ENCODE results near the gene KRTAP9-4.
"Not testable (repeated sequence)": the region's sequence is repeated elsewhere in the genome, so short reads cannot be mapped to it uniquely, and the experiment has no call there.

KRTAP9-4 gene

GRCh38 chr17:41249637-41250240 lies at the start of gene KRTAP9-4:
TSS of gene KRTAP9-4 (plus strand) at chr17:41249687. CDS start at chr17:41249721, 34 bp downstream.
- DNase-seq (ENCODE audit: low read depth in 2 of 3, low spot score in 1 of 3) = not testable (repeated sequence)

- DNase-seq (ENCODE audit: low read depth in 2 of 3, low spot score in 1 of 3) = no peak
Measured at GRCh38 chr17:41211845-41212466, 37.5 kb upstream of the KRTAP9-4 start.

- no peak for DNase-seq (ENCODE audit: low read depth in 2 of 3, low spot score in 1 of 3)
Measured at GRCh38 chr17:41212524-41213169, 36.8 kb upstream of the KRTAP9-4 start.

GRCh38 chr17:41215681-41216080 lies 33.8 kb upstream of the KRTAP9-4 start:
- DNase-seq (ENCODE audit: low read depth in 2 of 3, low spot score in 1 of 3) = no peak

GRCh38 chr17:41223821-41224220 lies 25.7 kb upstream of the KRTAP9-4 start:
- DNase-seq (ENCODE audit: low read depth in 2 of 3, low spot score in 1 of 3) = no peak

GRCh38 chr17:41226051-41226450 lies 23.4 kb upstream of the KRTAP9-4 start:
- no peak for DNase-seq (ENCODE audit: low read depth in 2 of 3, low spot score in 1 of 3)

GRCh38 chr17:41226598-41227095 lies 22.8 kb upstream of the KRTAP9-4 start, which contains the start of gene KRTAP9-2:
TSS of gene KRTAP9-2 (plus strand) at chr17:41226648. CDS start at chr17:41226655, 7 bp downstream.
- DNase-seq (ENCODE audit: low read depth in 2 of 3, low spot score in 1 of 3) = not testable (repeated sequence)

GRCh38 chr17:41230094-41230493 lies 19.4 kb upstream of the KRTAP9-4 start:
- no peak for DNase-seq (ENCODE audit: low read depth in 2 of 3, low spot score in 1 of 3)

- DNase-seq (ENCODE audit: low read depth in 2 of 3, low spot score in 1 of 3) = no peak
Measured at GRCh38 chr17:41231731-41232130, 17.8 kb upstream of the KRTAP9-4 start.

GRCh38 chr17:41232399-41233105 lies 16.9 kb upstream of the KRTAP9-4 start, which contains the start of gene KRTAP9-3:
TSS of gene KRTAP9-3 (plus strand) at chr17:41232449. CDS start at chr17:41232502, 53 bp downstream.
- DNase-seq (ENCODE audit: low read depth in 2 of 3, low spot score in 1 of 3) = not testable (repeated sequence)

GRCh38 chr17:41237116-41237515 lies 12.4 kb upstream of the KRTAP9-4 start:
- not testable (repeated sequence) for DNase-seq (ENCODE audit: low read depth in 2 of 3, low spot score in 1 of 3)

- DNase-seq (ENCODE audit: low read depth in 2 of 3, low spot score in 1 of 3) = not testable (repeated sequence)
Measured at GRCh38 chr17:41237949-41238437, 11.5 kb upstream of the KRTAP9-4 start, which contains the start of gene KRTAP9-8. TSS of gene KRTAP9-8 (plus strand) at chr17:41237999. CDS start at chr17:41238052, 53 bp downstream.

- not testable (repeated sequence) for DNase-seq (ENCODE audit: low read depth in 2 of 3, low spot score in 1 of 3)
Measured at GRCh38 chr17:41246995-41247787, 2.3 kb upstream of the KRTAP9-4 start.

- DNase-seq (ENCODE audit: low read depth in 2 of 3, low spot score in 1 of 3) = no peak
Measured at GRCh38 chr17:41251261-41251660, 1.8 kb downstream of the KRTAP9-4 start.

GRCh38 chr17:41254861-41255260 lies 5.4 kb downstream of the KRTAP9-4 start:
- no peak for DNase-seq (ENCODE audit: low read depth in 2 of 3, low spot score in 1 of 3)

- DNase-seq (ENCODE audit: low read depth in 2 of 3, low spot score in 1 of 3) = not testable (repeated sequence)
Measured at GRCh38 chr17:41255381-41256290, 6.1 kb downstream of the KRTAP9-4 start, which contains the start of gene KRTAP9-9. TSS of gene KRTAP9-9 (plus strand) at chr17:41255384.

- no peak for DNase-seq (ENCODE audit: low read depth in 2 of 3, low spot score in 1 of 3)
Measured at GRCh38 chr17:41256291-41256685, 6.8 kb downstream of the KRTAP9-4 start.

- no peak for DNase-seq (ENCODE audit: low read depth in 2 of 3, low spot score in 1 of 3)
Measured at GRCh38 chr17:41258406-41258805, 8.9 kb downstream of the KRTAP9-4 start.

- no peak for DNase-seq (ENCODE audit: low read depth in 2 of 3, low spot score in 1 of 3)
Measured at GRCh38 chr17:41263212-41263611, 13.7 kb downstream of the KRTAP9-4 start.

All from stimulated activated CD4-positive, alpha-beta T cell treated with anti-CD3 and anti-CD28 coated beads, Interleukin-12 subunit alpha, Interleukin-12 subunit beta, amount 100 ng/mL, for 48 hours (primary cell).